ENCODE measurements around the gene TMBIM4.
"Not testable (repeated sequence)": the region's sequence is repeated elsewhere in the genome, so short reads cannot be mapped to it uniquely, and the experiment has no call there.

The TMBIM4 gene

DNA sequence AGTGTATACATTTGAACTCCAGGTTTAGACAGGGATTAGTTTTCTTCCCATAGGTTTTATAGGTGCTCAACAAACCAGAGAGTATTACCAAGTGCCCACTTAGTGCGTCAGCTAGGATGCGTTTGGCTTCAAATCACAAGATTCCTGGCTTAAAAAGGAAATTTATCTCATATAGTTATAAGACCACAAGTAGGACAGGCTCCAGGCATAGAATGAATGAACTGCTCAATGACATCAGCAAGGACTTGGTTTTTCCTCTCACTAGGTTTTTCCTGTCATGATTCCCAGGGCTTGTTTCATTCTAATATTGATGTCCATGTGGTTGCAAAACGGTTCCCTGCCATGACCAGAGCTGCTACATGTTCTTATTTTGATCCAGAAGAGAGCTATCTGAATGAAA, 13.2 kb upstream of the TMBIM4 start:
- no peak for DNase-seq

DNA sequence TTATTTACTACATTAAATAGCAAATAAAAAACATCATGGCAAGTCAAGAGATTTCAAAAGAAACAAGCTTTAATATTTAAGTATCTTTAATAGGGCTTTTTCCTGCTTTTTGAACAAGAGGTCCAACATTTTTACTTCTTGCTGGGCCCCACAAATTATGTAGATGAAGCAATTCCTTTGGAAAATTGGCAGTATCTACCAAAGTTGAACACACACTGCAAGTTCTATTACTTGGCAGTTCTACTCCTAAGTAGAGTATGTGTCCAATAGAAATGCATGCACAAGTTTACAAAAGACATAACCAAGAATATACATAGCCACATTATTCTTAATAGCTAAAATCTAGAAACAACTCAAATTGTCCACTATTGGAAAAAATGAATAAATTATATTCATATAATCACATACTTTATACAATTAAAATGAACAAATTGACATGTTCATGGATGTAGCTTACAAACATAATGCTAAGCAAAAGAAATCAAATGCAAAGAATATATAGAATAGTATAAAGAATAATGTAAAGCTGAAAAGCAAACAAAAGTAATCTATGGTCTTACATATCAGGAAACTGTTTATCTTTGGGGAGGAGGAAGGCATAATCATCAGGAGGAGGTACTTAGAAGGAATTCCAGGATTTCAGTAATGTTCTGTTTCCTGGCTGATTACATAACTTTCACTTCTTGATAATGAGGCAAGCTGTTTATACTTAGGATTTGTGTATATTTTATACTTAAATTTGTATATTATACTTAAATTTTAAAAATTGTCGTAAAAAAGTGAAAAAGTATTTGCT, 6.5 kb upstream of the TMBIM4 start:
- no peak for DNase-seq

DNA sequence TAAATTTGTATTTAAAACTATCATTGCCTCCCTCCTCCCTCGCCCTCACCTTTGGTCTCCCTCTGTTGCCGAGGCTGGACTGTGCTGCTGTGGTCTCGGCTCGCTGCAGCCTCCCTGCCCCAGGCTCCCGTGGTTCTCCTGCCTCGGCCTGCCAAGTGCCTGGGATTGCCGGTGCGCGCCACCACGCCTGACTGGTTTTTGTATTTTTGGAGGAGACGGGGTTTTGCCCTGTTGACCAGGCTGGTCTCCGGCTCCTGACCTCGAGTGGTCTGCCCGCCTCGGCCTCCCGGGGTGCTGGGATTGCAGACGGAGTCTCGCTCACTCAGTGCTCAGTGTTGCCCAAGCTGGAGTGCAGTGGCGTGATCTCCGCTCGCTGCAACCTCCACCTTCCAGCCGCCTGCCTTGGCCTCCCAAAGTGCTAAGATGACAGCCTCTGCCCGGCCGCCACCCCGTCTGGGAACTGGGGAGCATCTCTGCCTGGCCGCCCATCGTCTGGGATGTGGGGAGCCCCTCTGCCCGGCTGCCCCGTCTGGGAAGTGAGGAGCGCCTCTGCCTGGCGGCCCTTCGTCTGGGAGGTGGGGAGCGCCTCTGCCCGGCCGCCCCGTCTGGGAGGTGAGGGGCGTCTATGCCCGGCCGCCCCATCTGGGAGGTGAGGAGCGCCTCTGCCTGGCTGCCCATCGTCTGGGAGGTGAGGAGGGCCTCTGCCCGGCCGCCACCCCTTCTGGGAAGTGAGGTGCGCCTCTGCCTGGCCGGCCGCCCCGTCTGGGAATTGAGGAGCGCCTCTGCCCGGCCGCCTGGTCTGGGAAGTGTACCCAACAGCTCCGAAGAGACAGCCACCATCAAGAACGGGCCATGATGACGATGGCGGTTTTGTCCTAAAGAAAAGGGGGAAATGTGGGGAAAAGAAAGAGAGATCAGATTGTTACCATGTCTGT, 4.9 kb upstream of the TMBIM4 start:
- not testable (repeated sequence) for DNase-seq

DNA sequence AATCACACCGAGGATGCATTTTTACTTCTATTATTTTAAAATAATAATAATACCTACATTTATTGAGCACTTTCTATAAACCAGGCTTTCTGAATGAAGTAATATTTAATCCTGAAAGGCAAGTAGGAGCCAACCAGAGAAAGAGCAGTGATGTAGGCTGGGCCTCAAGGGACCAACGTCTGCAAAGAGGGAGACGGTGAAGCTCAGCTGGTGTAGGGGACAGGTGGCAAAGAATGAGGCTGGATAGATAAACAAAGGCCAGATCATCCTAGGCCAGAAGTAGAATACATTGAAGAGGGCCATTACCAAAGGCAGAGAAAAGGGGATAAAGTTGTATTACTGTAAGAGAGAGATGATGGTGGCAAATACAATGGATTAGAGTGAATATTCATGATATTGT, 810 bp upstream of the TMBIM4 start:
- no peak for DNase-seq

DNA sequence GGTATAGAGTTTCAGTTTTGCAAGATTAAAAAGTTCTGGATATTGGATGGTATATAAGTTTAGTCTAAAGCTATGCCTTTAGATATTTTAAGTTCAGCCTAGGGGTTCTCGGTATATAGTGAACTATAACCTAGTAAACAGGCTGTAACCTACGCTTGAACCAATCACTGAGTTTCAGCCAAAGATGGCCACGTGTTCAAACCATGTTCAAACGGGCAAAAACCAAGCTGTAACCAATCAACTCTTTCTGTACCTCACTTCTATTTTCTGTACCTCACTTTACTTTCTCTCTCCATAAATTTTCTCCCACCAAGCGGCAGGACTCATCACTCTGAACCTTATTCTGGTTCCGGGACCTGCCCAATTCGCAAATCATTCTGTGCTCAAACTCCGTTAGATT, 1.4 kb downstream of the TMBIM4 start:
- no peak for DNase-seq

DNA sequence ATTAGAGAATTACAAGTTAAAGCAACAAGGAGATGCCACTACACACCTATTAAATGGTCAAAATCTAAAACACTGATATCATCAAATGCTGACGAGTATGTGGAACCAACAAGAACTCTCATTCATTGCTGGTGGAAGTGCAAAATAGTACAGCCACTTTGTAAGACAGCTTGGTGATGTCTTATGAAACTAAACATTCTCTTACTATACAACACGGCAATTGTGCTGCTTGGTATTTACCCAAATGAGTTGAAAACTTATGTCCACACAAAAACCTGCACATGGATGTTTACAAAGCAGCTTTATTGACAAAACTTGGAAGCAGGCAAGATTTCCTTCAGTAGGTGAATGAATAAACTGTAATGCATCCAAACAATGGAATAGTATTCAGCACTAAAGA, 3.2 kb downstream of the TMBIM4 start:
- DNase-seq: no peak

DNA sequence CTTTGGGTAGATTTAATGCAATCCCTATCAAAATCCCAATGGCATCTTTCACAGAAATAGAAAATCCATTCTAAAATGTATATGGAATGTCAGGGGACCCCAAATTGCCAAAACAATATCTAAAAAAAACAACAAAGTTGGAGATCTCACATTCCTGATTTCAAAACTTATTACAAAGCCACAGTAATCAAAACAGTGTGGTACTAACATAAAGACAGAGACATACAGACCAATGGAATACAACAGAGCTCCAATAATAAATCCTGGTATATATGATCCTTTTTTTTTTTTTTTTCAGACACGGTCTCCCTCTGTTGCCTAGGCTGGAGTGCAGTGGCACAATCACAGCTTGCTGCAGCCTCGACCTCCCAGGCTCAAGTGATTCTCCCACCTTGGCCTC, 4.7 kb downstream of the TMBIM4 start:
- no peak for DNase-seq

DNA sequence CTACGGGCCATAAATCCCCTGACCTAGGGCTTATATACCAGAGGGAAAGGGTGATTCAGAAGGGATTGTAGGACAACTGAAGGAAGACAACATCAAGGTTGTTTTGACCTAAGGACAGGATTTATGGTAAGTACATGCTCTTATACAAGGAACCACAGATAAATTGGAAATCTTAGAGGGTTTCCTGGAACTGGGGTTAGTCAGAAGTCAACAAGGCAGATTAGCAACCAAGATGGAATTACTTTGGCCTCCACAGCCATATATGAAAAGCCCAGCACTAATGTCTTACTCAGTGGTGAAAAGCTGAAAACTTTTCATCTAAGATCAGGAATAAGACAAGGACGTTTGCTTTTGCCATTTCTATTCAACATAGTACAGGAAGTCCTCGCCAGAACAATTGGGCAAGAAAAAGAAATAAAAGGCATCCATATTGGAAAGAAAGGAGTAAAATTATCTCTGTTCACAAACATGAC, 5.4 kb downstream of the TMBIM4 start:
- DNase-seq: no peak

DNA sequence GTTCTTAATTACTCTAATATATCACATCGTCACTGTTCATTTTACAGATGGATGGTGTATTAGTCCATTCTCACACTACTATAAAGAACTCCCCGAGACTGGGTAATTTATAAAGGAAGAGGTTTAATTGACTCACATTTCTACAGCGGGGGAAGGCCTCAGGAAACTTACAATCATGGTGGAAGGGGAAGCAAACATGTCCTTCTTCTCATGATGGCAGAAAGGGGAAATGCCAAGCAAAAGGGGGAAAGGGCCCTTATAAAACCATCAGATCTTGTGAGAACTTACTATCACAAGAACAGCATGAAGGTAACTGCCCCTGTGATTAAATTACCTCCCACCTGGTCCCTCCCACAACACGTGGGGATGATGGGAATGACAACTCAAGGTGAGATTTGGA, 6.5 kb downstream of the TMBIM4 start:
- no peak for DNase-seq

DNA sequence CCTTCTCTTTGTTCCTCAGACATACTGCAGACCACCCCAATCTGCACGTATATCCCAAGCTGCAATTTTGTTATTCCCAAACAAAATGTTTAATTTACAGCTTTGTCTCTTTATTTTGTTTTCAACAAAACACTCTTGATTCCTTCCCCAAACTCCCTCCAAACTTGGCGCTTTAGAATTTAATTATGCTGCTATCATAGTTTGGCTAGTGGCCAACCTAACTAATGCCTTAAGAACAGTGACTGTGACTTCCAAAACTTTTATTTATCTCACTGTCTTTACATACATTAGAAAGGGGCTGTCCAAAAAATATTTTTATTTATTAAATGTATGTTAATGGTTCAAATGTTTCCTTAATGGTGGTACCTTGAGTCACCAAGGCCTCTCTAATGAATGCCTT, 7.1 kb downstream of the TMBIM4 start:
- DNase-seq: no peak

DNA sequence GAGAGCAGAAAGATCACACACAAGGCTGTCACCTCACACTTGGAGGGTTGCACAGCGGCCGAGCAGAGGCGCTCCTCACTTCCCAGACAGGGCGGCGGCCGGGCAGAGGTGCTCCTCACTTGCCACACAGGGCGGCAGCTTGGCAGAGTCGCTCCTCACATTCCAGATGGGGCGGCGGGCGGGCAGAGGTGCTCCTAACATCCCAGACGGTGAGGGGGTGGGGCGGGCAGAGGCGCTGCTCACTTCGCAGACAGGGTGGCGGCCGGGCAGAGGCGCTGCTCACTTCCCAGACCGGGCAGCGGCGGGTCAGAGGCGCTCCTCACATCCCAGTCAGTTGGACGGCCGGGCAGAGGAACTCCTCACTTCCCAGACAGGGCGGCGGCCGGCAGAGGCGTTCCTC, 9.1 kb downstream of the TMBIM4 start:
- no peak for DNase-seq

DNA sequence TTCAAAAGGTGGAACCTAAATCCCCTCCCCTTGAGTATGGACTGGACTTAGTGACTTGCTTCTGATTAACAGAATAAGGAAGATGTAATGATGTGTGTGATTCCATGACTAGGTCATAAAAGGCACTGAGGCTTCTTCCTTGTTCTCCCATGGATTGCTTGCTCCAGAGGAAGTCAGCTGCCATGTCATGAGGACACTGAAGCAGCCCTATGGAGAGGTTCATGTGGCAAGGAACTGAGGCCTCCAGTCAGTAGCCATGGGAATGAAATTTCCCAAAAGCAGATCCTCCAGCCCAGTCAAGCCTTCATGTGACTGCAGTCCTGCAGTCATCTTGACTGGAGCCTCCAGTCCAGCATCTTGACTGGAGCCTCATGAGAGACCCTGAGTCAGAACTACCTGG, 10.7 kb downstream of the TMBIM4 start:
- DNase-seq: no peak

DNA sequence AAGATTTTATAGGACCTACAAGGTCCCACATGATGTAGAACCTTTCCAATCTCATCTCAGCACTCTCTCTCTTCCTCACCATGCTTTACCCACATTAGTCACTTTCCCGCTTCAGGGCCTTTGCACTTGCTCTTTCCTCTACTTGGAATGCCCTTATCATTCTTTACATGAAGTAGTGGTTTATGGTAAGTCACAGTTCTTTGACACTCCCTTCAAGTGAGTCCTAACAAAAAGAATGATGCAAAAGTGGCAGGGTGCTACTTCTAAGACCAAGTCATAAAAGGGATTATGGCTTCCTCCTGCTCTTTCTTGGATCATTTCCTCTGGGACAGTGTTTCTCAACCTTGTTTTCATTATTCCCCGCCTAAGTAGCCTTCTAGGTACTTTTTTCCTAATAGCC, 13.1 kb downstream of the TMBIM4 start:
- DNase-seq: no peak

DNA sequence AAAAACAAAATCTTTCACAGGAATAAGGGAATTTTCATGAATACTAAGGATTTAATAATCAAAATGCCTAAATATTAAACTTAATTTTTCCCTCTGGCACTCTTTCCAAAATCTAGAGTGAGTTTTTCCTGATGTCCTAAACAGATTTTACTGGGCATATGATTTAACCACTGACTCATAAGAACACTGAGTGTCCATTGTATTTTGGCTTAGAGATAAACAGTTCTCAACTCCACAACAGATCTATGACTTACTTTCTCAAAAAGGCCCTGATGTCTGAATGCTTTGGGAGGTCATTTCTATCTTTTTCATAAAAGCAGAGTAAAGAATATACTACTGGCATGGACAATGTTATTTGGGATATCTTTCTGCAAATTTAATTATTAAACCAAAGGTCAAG, 15.0 kb downstream of the TMBIM4 start:
- DNase-seq: no peak

DNA sequence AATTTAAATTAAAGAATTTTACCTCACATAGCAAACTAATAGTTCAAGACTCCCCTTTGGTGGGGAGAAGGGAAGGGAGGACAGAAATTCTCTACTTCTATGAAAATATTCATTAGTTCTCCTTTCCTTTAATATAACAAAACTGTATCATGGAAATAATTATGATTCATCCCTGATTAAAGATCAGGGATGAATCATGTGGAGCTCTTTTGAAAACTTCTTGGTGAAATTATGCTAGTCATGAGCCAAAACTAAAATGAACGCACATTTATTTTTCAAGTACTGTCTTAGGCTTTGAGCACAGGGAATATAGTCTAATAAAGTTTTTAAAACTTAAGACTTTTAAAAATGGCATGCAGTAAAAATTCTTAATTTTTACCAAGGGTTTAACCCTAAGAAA, 17.1 kb downstream of the TMBIM4 start:
- DNase-seq: no peak

DNA sequence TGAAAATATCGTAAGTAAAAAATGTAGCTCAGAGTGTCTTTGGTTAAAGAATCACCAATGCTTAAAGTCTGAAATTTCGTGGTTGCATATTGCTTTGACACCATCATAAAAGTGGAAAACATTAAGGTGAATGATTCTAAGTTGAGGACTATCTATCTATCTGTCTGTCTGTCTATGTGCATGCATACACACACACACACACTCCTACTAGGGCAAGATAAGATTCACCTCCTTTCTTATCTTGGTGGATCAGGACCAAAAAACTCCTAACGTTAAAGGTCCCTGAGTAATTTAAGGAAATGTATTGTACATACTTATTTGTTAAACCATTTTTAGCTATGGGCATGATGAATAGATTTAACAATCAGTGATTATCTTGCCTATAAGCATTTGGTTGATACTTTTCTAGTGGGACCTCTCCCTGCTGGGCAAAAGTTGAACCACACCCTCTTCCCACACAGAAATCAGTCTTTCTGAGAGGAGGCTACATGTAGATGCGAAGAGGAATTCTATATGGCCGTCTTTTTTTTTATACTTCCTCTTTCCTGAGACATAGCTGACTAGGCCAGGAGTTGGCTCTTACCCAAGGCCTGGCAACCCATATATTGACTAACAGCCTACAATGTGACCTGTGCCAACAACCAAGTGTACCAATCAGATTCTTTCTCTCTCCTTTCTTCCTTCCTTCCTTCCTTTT, 19.9 kb downstream of the TMBIM4 start:
- DNase-seq: no peak

DNA sequence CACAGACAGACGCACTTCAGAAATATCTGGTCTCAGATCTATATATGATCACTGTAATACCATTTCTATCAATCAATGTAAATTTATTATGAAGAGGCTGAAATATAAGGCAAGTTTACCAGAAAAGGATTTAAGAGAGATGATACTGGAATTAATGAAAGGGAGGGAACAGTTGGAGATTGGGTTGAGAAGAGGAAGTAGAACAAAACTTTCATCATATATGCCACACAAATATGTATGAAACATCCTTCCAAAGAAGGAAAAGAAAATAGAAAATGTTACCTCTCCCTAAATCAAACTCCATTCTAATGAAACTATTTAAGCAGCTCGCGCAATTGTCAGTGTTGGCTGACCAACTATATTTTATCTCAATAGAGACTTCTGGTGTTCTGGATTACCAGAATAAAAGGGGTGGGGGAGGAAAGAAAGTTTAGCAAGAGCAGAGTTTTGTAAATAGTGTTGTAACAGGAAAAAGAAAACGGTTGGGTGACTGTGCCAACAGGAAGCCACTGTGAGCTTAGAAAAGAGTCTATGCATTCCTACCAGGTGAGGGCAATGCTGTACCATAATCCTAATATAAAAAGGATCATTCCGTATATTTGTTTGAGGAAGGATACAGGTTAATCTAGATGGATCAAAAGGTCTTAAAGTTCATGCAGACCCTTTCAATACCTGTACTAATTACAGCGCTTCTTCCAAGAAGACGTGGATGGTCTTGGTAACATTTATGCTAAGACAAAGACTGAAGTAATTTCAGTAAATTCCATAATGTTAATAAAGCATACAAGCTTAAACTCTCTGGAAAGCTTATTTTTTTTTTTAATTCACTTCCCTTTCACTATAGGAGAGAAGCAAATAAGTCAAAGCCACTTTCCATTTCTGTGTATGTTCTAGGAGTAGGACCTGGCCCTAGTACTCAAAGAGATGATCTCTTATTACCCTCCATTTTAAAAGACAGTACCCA, 24.7 kb downstream of the TMBIM4 start:
- no peak for DNase-seq

DNA sequence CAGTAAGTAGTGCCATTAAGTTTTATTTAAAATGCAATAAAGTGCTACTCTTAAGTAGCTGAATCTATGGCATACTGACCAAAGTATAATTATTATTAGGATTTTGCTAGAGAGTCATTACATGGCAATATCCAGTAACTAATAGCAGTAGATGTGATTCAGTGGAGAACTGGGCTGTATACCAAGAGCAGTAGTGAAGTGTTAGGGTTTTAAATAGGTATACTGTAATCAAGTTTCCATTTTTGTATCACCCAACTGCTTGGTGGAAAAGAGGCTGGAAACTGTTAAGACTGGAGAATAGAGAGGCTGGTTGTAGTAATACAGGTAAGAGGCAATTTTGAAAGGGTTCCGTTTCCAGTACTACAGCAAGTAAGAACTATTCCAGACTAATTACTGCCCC, 25.9 kb downstream of the TMBIM4 start:
- no peak for DNase-seq

DNA sequence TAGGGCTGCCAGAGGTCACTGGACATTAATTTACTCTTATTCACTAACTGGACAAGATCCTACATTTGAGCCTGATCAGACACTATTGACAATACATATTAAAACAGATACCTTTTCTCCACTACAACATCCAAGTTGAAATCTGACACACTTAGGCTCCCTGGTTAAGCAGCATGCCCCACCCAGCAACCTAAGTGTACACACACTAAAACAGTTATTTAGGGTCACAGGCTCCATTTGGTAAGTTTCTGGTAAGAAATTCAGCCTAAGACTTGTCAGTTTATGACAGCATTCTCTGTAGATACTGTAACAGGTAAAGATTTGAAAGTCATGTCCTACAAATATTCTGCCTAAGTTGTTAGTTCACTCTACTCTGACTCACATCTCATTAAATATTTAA, 27.0 kb downstream of the TMBIM4 start:
- DNase-seq: no peak

DNA sequence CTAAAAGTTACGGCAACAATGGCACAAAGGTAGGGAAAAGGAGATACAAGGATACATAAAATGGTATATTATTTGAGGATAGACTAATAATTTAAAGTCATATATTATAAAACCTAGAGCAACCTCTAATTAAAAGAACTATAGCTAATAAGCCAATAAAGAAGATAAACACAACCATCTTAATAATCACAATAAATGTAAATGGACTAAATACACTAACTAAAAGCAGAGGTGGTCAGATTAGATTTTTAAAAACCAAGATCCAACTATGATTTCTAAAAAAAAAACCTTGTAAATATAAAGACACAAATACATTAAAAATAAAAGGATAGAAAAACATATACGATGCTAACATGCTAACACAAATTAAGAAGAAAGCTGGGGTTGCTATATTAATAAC, 28.5 kb downstream of the TMBIM4 start:
- DNase-seq: no peak

DNA sequence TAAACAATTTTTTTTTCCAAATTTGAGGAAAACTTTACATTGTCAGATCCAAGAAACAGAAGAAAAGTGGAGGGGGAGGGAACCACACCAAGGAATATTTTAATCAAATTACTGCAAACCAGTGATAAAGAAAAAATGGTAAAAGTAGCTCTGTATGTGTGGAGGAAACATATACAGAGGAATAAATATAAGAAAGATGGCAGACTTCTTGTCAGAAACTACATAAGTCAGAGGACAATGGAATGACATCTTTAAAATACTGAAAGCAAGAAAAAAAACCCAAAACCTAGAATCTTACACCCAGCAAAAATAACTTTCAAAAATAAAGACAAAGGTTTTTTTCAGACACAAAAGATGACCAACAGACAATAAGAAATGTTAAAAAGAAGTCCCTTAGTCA, 29.1 kb downstream of the TMBIM4 start:
- no peak for DNase-seq

DNA sequence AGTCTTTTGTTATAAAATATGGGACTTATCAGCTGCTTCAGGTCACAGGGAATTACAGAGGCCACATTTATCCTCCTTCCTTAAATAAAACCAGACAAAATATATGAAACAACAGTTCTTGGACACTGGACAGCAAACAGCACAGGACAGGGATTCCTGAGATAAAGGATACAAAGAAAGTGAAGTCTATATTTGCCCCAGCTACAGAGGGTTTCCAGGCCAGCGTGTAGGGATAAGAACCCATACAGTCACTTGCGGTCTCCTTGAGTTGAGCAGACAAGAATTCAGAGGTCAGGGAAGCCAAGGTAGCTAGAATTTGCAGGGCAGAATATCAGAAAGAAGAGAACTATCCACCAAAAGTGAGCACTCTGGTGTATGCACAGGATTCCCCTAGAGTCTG, 30.5 kb downstream of the TMBIM4 start:
- no peak for DNase-seq
